Thoracic aorta (tissue), 2 donors: ENCODE results near the gene RIMKLA. TPM values are rescaled to one million over a fixed set of nuclear protein-coding genes. Genes with fewer than 3 reads are reported as not detected.

Experiments used
- ATAC-seq: fragments of 150-250 bp; one replicate; pipeline ENCODE4 v1.8.0; 2017; ENCODE audit warnings: low read depth; ENCODE audit not compliant: insufficient number of reproducible peaks, low FRiP score
- DNase-seq: peaks from one replicate; pipeline ENCODE4 v3.0.0-alpha.2; 2020; ENCODE audit warnings: low spot score
- H3K27ac ChIP-seq, 2 donors: fragments of 200-600 bp; sonication (generic); 1 replicate in 1 of 2; 2 replicates in 1 of 2; pipeline ENCODE4 v1.5.1; 2016; ENCODE audit warnings: mild to moderate bottlenecking in 2 of 2, moderate library complexity in 2 of 2
- H3K27me3 ChIP-seq: fragments of 200-600 bp; sonication (generic); replicated peaks from 2 replicates; pipeline ENCODE4 v1.6.0; 2016; ENCODE audit warnings: mild to moderate bottlenecking; ENCODE audit not compliant: insufficient read depth
- H3K36me3 ChIP-seq: fragments of 200-600 bp; sonication (generic); one replicate; pipeline ENCODE4 v1.5.1; 2016
- H3K4me1 ChIP-seq, 2 donors: fragments of 200-600 bp; sonication (generic); 1 replicate in 1 of 2; 2 replicates in 1 of 2; pipeline versions ENCODE4 v1.5.1 to v1.6.0; 2016; ENCODE audit warnings: low read depth in 2 of 2, mild to moderate bottlenecking in 1 of 2; ENCODE audit not compliant: control insufficient read depth in 1 of 2
- H3K4me3 ChIP-seq: fragments of 200-600 bp; sonication (generic); 2 replicates; pipeline ENCODE4 v1.5.1; 2016; ENCODE audit warnings: mild to moderate bottlenecking
- H3K9me3 ChIP-seq: fragments of 200-600 bp; sonication (generic); 2 replicates; pipeline ENCODE4 v1.5.1; 2016
- total RNA-seq, 2 donors: library from RNA; depleted of rRNA; stranded (reverse); fragments of >200 nt; gene quantifications; one replicate each; pipeline versions ENCODE4 v1.1.0 to v1.2.3, GENCODE V29; 2016
- TF ChIP-seq, protein P1 (sequence below): fragments of 200-600 bp; sonication (generic); IDR thresholded peaks from one replicate; pipeline ENCODE4 v1.5.1; 2019; ENCODE audit warnings: antibody characterized with exemption

The RIMKLA gene
- total RNA-seq, 2 donors from 2014 or later = under 0.01 to 0.14 TPM

DNA sequence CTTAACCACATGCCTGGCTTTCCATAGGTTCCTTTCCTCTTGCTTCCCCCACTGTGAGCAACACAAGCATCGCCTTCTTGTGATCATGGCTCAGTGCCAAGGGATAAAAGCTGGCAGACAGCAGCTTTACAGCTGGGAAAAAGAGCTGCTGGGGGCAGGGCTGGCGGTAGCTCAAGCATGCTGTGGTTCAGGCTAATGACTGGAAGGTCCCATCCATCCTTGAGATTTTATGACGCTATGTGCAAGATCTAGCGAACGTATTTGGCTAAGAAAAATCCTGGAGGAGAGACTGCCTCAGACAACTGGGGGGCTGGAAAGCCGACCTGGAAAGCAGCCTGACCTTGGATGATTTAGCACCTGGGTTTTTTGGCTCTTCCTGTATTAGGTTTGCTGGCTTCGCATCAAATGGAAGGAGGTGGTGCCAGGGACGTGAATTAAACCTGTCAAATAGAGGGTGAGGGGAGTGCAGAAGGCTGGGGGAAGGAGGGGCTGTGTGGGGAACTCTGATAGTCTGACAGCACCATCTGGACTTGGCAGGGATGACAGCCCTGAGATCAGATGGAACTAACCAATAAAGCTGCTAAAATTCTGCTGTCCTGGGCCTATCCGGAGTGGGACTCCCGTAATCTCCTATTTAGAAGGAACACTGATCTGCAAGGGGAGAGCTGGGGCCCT, 40.5 kb downstream of the RIMKLA start:
- ATAC-seq (no peak), DNase-seq (no peak)
- H3K27me3 ChIP-seq = no peaks in the 10 kb centered on the region
- no peaks in the 10 kb centered on the region for H3K4me1 ChIP-seq
- H3K4me3 ChIP-seq = no peak overlapping the region
- TF ChIP-seq, protein P1, sequence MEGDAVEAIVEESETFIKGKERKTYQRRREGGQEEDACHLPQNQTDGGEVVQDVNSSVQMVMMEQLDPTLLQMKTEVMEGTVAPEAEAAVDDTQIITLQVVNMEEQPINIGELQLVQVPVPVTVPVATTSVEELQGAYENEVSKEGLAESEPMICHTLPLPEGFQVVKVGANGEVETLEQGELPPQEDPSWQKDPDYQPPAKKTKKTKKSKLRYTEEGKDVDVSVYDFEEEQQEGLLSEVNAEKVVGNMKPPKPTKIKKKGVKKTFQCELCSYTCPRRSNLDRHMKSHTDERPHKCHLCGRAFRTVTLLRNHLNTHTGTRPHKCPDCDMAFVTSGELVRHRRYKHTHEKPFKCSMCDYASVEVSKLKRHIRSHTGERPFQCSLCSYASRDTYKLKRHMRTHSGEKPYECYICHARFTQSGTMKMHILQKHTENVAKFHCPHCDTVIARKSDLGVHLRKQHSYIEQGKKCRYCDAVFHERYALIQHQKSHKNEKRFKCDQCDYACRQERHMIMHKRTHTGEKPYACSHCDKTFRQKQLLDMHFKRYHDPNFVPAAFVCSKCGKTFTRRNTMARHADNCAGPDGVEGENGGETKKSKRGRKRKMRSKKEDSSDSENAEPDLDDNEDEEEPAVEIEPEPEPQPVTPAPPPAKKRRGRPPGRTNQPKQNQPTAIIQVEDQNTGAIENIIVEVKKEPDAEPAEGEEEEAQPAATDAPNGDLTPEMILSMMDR = no peak
- H3K9me3 ChIP-seq = no peaks in the 10 kb centered on the region
- no peak overlapping the region for H3K27ac ChIP-seq
- no peaks in the 10 kb centered on the region for H3K36me3 ChIP-seq

DNA sequence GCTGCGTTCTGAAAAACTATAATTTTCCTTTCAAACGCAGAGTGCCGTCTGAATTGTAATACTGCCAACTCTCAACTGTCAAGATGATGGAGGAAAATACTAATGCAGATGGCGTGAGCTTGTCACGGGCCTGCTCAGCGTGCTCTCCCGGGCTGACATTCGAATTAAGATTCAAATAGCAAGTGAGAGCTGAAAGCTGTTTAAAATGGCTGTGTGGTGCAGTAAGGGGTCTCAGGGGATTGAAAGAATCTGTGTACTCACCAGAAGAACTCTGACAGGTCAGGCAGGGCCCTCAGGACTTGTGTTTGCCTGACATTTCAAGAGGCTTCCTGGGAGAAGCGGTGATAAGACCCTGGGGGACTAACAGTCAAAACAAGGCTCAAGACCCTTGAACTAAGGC, 42.1 kb downstream of the RIMKLA start:
- Histone ChIP-seq H3K36me3 (no peaks in the 10 kb centered on the region), H3K4me1 (no peaks in the 10 kb centered on the region), H3K9me3 (no peaks in the 10 kb centered on the region), H3K4me3 (no peak overlapping the region), H3K27ac (no peak overlapping the region), H3K27me3 (no peaks in the 10 kb centered on the region)
- TF ChIP-seq, protein P1 = no peak
- no peak for ATAC-seq
- DNase-seq = no peak

DNA sequence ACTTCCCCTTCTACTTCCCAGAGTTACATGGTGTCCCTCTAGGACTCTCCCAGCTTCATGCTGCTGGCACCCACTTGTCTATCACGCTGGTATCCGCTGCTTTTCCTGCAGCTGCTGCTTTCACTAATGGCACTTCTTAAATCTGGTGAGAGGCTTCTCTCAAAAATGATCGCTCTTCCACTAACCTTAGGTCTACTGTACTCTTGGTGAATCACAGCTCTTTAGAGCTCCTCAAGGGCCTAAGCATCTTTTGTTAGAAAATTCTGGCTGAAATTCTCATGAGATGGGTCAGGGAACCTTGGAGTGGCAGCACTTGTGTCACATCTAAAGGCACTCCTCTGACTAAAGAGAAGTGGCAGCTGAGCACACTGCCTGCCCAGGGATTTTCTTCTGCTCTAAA, 43.1 kb downstream of the RIMKLA start:
- Histone ChIP-seq H3K9me3 (no peaks in the 10 kb centered on the region), H3K36me3 (no peaks in the 10 kb centered on the region), H3K27ac (no peak overlapping the region), H3K4me3 (no peak overlapping the region), H3K27me3 (no peaks in the 10 kb centered on the region), H3K4me1 (no peaks in the 10 kb centered on the region)
- ATAC-seq (no peak), DNase-seq (no peak)
- TF ChIP-seq, protein P1 = no peak

DNA sequence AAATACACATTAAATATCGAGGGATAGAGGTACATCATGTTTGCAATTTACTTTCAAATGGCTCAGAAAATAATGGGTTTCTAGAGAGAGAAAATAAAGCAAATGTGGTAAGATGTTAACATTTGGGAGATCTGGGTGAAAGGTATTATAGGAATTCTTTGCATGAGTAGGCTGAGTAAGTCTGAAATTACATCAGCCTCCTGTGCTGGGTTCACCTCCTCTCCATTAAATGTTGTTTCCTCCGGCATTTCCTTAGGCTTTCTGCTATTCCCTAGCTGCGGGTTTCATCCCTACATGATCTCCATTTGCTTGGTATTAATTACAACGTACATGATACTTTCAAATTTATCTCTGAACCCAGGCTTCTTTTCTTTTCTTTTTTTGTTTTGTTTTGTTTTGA, 43.6 kb downstream of the RIMKLA start:
- no peak for DNase-seq
- no peak for ATAC-seq

DNA sequence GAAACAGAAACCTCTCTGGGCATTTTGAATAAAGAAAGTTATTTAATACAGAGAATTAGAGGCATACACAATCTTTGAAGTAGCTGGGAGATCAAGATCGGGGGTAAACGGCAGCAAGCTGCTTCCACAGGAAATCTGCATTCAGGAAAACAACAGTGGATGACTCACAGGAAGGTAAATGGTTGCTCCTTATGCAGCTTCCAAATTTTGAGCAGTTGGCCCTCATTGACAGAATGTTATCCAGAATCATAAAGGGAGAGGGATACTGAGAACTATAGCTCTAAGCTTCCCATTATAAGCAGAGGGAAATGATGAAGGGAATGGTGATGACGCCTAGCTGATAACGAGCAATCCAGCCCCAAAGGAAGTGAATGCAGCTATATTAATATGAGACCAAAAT, 46.6 kb downstream of the RIMKLA start:
- no peaks in the 10 kb centered on the region for H3K27me3 ChIP-seq
- no peak overlapping the region for H3K4me3 ChIP-seq

More for the DNA sequence above, 43.6 kb downstream of the RIMKLA start:
- Histone ChIP-seq H3K4me3 (no peak overlapping the region), H3K27ac (no peak overlapping the region), H3K36me3 (no peaks in the 10 kb centered on the region), H3K27me3 (no peaks in the 10 kb centered on the region), H3K9me3 (no peaks in the 10 kb centered on the region), H3K4me1 (no peaks in the 10 kb centered on the region)
- TF ChIP-seq, protein P1 = no peak

More for the DNA sequence above, 46.6 kb downstream of the RIMKLA start:
- TF ChIP-seq, protein P1 = no peak
- no peaks in the 10 kb centered on the region for H3K4me1 ChIP-seq
- no peaks in the 10 kb centered on the region for H3K9me3 ChIP-seq
- DNase-seq = no peak
- no peaks in the 10 kb centered on the region for H3K36me3 ChIP-seq
- no peak for ATAC-seq
- no peak overlapping the region for H3K27ac ChIP-seq
